ENCODE results near the gene SLC6A6. TPM values are rescaled to one million over a fixed set of nuclear protein-coding genes. Genes with fewer than 3 reads are reported as not detected.
A peak's percentile ranks its signal among the peaks of the same experiment; 100 is the strongest.

The SLC6A6 gene
- total and polyA plus RNA-seq, 2 experiments from 2014 or later, result 27.5 to 150 TPM

DNA sequence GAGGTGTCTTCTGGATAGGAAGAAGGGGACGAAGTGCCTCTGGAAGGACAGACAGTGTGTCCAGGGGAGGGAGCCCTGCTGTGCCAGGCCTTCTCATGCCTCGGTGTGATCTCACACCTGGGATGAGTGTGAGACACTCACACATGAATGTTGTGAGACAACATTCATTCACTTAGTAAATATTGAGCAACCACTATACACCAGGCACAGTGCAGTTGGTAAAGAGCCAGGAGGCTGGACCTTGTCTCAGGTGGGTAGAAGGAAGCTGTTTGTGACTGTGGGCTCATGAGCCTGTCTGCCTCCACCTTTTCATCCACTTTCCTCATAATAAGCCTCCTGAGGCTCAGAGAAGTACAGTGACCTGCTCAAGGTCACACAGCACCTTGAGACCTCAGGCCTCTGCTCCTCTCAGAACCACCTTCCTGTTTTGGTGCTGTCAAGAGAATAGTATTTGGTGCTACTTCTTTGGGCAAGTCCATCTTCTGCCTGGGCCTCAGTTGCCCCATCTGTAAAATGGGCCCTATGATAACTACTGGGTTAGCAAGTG, 20.9 kb downstream of the SLC6A6 start:
- peaks cover 81% of the 10 kb centered on the region for H3K79me2 ChIP-seq (replicated peaks; ENCODE audit: insufficient read depth)
- H4K20me1 ChIP-seq (replicated peaks; ENCODE audit: insufficient read depth), result peaks cover 49% of the 10 kb centered on the region
- 0 out of 2 replicates have a peak overlapping the region, but pooled peaks have one; percentile 24 for H3K4me3 ChIP-seq
- ATAC-seq (no peak), DNase-seq (ENCODE audit: low spot score) (no peak)
- Mint-ChIP-seq H3K36me3 (ENCODE audit: low read depth) (peaks cover 14% of the 10 kb centered on the region), H3K27ac (peak overlapping the region; percentile 89; the same call in 1 of the 2 replicates), H3K4me3 (no peak overlapping the region), H3K27me3 (ENCODE audit: insufficient read depth, low read depth, poor library complexity) (peaks cover 27% of the 10 kb centered on the region), H3K9me3 (no peaks in the 10 kb centered on the region), H3K4me1 (peaks cover 85% of the 10 kb centered on the region)
- peaks cover 68% of the 10 kb centered on the region for H3K4me1 ChIP-seq (ENCODE audit: insufficient read depth)
- peak overlapping the region; percentile 65 for H3K4me2 ChIP-seq
- H2AFZ ChIP-seq, result no peak overlapping the region
- no peaks in the 10 kb centered on the region for H3K27me3 ChIP-seq (ENCODE audit: insufficient read depth)
- peaks cover 12% of the 10 kb centered on the region; the same call in 1 of the 2 replicates for H3K36me3 ChIP-seq (ENCODE audit: insufficient read depth)
- H3K27ac ChIP-seq (ENCODE audit: low read depth), result peak overlapping the region; percentile 88; the same call in 1 of the 2 replicates
- TF ChIP-seq NANOG (IDR thresholded peaks at IDR 0.05; ENCODE audit: borderline replicate concordance), result no peak
- TF ChIP-seq CREB1 (CRISPR knock-in tag; IDR thresholded peaks at IDR 0.05; ENCODE audit: low read depth), result no peak
- TF ChIP-seq, protein P1, sequence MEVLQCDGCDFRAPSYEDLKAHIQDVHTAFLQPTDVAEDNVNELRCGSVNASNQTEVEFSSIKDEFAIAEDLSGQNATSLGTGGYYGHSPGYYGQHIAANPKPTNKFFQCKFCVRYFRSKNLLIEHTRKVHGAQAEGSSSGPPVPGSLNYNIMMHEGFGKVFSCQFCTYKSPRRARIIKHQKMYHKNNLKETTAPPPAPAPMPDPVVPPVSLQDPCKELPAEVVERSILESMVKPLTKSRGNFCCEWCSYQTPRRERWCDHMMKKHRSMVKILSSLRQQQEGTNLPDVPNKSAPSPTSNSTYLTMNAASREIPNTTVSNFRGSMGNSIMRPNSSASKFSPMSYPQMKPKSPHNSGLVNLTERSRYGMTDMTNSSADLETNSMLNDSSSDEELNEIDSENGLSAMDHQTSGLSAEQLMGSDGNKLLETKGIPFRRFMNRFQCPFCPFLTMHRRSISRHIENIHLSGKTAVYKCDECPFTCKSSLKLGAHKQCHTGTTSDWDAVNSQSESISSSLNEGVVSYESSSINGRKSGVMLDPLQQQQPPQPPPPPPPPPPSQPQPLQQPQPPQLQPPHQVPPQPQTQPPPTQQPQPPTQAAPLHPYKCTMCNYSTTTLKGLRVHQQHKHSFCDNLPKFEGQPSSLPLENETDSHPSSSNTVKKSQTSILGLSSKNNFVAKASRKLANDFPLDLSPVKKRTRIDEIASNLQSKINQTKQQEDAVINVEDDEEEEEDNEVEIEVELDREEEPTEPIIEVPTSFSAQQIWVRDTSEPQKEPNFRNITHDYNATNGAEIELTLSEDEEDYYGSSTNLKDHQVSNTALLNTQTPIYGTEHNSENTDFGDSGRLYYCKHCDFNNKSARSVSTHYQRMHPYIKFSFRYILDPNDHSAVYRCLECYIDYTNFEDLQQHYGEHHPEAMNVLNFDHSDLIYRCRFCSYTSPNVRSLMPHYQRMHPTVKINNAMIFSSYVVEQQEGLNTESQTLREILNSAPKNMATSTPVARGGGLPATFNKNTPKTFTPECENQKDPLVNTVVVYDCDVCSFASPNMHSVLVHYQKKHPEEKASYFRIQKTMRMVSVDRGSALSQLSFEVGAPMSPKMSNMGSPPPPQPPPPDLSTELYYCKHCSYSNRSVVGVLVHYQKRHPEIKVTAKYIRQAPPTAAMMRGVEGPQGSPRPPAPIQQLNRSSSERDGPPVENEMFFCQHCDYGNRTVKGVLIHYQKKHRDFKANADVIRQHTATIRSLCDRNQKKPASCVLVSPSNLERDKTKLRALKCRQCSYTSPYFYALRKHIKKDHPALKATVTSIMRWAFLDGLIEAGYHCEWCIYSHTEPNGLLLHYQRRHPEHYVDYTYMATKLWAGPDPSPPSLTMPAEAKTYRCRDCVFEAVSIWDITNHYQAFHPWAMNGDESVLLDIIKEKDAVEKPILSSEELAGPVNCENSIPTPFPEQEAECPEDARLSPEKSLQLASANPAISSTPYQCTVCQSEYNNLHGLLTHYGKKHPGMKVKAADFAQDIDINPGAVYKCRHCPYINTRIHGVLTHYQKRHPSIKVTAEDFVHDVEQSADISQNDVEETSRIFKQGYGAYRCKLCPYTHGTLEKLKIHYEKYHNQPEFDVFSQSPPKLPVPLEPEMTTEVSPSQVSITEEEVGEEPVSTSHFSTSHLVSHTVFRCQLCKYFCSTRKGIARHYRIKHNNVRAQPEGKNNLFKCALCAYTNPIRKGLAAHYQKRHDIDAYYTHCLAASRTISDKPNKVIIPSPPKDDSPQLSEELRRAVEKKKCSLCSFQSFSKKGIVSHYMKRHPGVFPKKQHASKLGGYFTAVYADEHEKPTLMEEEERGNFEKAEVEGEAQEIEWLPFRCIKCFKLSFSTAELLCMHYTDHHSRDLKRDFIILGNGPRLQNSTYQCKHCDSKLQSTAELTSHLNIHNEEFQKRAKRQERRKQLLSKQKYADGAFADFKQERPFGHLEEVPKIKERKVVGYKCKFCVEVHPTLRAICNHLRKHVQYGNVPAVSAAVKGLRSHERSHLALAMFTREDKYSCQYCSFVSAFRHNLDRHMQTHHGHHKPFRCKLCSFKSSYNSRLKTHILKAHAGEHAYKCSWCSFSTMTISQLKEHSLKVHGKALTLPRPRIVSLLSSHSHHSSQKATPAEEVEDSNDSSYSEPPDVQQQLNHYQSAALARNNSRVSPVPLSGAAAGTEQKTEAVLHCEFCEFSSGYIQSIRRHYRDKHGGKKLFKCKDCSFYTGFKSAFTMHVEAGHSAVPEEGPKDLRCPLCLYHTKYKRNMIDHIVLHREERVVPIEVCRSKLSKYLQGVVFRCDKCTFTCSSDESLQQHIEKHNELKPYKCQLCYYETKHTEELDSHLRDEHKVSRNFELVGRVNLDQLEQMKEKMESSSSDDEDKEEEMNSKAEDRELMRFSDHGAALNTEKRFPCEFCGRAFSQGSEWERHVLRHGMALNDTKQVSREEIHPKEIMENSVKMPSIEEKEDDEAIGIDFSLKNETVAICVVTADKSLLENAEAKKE (CRISPR knock-in tag; IDR thresholded peaks at IDR 0.05), result no peak
- no peak for TF ChIP-seq EZH2phosphoT487 (IDR thresholded peaks at IDR 0.05; ENCODE audit: unreplicated experiment)
- no peak for TF ChIP-seq JUNB (IDR thresholded peaks at IDR 0.05; ENCODE audit: unreplicated experiment)
- TF ChIP-seq, protein P2, sequence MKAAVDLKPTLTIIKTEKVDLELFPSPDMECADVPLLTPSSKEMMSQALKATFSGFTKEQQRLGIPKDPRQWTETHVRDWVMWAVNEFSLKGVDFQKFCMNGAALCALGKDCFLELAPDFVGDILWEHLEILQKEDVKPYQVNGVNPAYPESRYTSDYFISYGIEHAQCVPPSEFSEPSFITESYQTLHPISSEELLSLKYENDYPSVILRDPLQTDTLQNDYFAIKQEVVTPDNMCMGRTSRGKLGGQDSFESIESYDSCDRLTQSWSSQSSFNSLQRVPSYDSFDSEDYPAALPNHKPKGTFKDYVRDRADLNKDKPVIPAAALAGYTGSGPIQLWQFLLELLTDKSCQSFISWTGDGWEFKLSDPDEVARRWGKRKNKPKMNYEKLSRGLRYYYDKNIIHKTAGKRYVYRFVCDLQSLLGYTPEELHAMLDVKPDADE (IDR thresholded peaks at IDR 0.05), result no peak
- no peak for TF ChIP-seq EZH2 (IDR thresholded peaks at IDR 0.05; ENCODE audit: low read depth, unreplicated experiment)
- no peak for TF ChIP-seq ZNF331 (CRISPR knock-in tag; IDR thresholded peaks at IDR 0.05; ENCODE audit: low read depth)
- TF ChIP-seq POLR2AphosphoS5 (IDR thresholded peaks at IDR 0.05; ENCODE audit: low read depth), result no peak
- TF ChIP-seq, protein P3, sequence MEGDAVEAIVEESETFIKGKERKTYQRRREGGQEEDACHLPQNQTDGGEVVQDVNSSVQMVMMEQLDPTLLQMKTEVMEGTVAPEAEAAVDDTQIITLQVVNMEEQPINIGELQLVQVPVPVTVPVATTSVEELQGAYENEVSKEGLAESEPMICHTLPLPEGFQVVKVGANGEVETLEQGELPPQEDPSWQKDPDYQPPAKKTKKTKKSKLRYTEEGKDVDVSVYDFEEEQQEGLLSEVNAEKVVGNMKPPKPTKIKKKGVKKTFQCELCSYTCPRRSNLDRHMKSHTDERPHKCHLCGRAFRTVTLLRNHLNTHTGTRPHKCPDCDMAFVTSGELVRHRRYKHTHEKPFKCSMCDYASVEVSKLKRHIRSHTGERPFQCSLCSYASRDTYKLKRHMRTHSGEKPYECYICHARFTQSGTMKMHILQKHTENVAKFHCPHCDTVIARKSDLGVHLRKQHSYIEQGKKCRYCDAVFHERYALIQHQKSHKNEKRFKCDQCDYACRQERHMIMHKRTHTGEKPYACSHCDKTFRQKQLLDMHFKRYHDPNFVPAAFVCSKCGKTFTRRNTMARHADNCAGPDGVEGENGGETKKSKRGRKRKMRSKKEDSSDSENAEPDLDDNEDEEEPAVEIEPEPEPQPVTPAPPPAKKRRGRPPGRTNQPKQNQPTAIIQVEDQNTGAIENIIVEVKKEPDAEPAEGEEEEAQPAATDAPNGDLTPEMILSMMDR (conservative IDR thresholded peaks at IDR 0.05; ENCODE audit: low read depth in 2 of 2), result no peak
- TF ChIP-seq STAT1 (IDR thresholded peaks at IDR 0.05; ENCODE audit: unreplicated experiment), result no peak
- TF ChIP-seq REST (IDR thresholded peaks at IDR 0.05; ENCODE audit: unreplicated experiment), result no peak
- TF ChIP-seq ZNF114 (CRISPR knock-in tag; IDR thresholded peaks at IDR 0.05), result no peak
- peaks cover 3% of the 10 kb centered on the region; the same call in 1 of the 2 replicates for H3F3A ChIP-seq (replicated peaks; ENCODE audit: low read depth)
- no peaks in the 10 kb centered on the region for H3K9me2 ChIP-seq (ENCODE audit: insufficient read depth)

All from GM23338 (cell line).